GM23338 (cell line): ENCODE measurements around the gene GABARAP. TPM values are rescaled to one million over a fixed set of nuclear protein-coding genes. Genes with fewer than 3 reads are reported as not detected.

Experiments
- ATAC-seq: fragments of 200-7000 bp; cut with Tn5 transposase; 3 replicates; pipeline ENCODE4 v1.9.1; 2020
- DNase-seq: peaks from one replicate; pipeline ENCODE4 v3.0.0-alpha.2; 2015; ENCODE audit warnings: low spot score
- H2AFZ ChIP-seq: fragments of 200-600 bp; sonication (generic); 2 replicates; pipeline ENCODE4 v1.8.0; 2016; ENCODE audit warnings: antibody characterized with exemption, mild to moderate bottlenecking, moderate library complexity
- H3F3A ChIP-seq: fragments of 200-600 bp; sonication (generic); replicated peaks from 2 replicates; pipeline ENCODE4 v1.8.0; 2017; ENCODE audit warnings: antibody characterized with exemption, mixed run types, low read depth
- H3K27ac ChIP-seq: fragments of 200-600 bp; sonication (generic); 2 replicates; pipeline ENCODE4 v1.6.1; 2016; ENCODE audit warnings: low read depth
- H3K27me3 ChIP-seq: fragments of 200-600 bp; sonication (generic); 2 replicates; pipeline ENCODE4 v1.8.0; 2016; ENCODE audit warnings: mild to moderate bottlenecking, mixed run types, moderate library complexity; ENCODE audit not compliant: insufficient read depth
- H3K36me3 ChIP-seq: fragments of 200-600 bp; sonication (generic); 2 replicates; pipeline ENCODE4 v1.8.0; 2016; ENCODE audit warnings: mild to moderate bottlenecking; ENCODE audit not compliant: insufficient read depth
- H3K4me1 ChIP-seq: fragments of 200-600 bp; sonication (generic); 2 replicates; pipeline ENCODE4 v1.8.0; 2016; ENCODE audit warnings: mild to moderate bottlenecking, moderate library complexity; ENCODE audit not compliant: insufficient read depth
- H3K4me2 ChIP-seq: fragments of 200-600 bp; sonication (generic); 2 replicates; pipeline ENCODE4 v1.7.1; 2017; ENCODE audit warnings: mixed run types
- H3K4me3 ChIP-seq: fragments of 200-600 bp; sonication (generic); 2 replicates; pipeline ENCODE4 v1.6.1; 2016; ENCODE audit warnings: mixed run types
- H3K79me2 ChIP-seq: fragments of 200-600 bp; sonication (generic); replicated peaks from 2 replicates; pipeline ENCODE4 v1.8.0; 2017; ENCODE audit warnings: mild to moderate bottlenecking; ENCODE audit not compliant: insufficient read depth
- H3K9me2 ChIP-seq: fragments of 200-600 bp; sonication (generic); 2 replicates; pipeline ENCODE4 v1.8.0; 2017; ENCODE audit not compliant: insufficient read depth
- H4K20me1 ChIP-seq: fragments of 200-600 bp; sonication (generic); replicated peaks from 2 replicates; pipeline ENCODE4 v1.8.0; 2017; ENCODE audit warnings: mild to moderate bottlenecking; ENCODE audit not compliant: insufficient read depth
- H3K27ac Mint-ChIP-seq: 2 replicates; pipeline ENCODE4 v1.8.0; 2020; ENCODE audit warnings: inconsistent platforms, mild to moderate bottlenecking, moderate library complexity, mixed read lengths
- H3K27me3 Mint-ChIP-seq: 3 replicates; pipeline ENCODE4 v1.8.0; 2022; ENCODE audit warnings: low read depth, mild to moderate bottlenecking, moderate library complexity, mixed read lengths, inconsistent platforms; ENCODE audit not compliant: insufficient read depth, poor library complexity
- H3K36me3 Mint-ChIP-seq: 3 replicates; pipeline ENCODE4 v1.8.0; 2021; ENCODE audit warnings: low read depth, mild to moderate bottlenecking, inconsistent platforms, moderate library complexity, mixed read lengths
- H3K4me1 Mint-ChIP-seq: 3 replicates; pipeline ENCODE4 v1.8.0; 2020; ENCODE audit warnings: mild to moderate bottlenecking, inconsistent platforms, mixed read lengths
- H3K4me3 Mint-ChIP-seq: 3 replicates; pipeline ENCODE4 v1.8.0; 2021; ENCODE audit warnings: moderate library complexity, mild to moderate bottlenecking, inconsistent platforms, mixed read lengths
- H3K9me3 Mint-ChIP-seq: 3 replicates; pipeline ENCODE4 v1.8.0; 2020; ENCODE audit warnings: moderate library complexity, mild to moderate bottlenecking, inconsistent platforms, mixed read lengths
- CREB1 ChIP-seq: fragments of 250-450 bp; sonication (Bioruptor Pico); IDR thresholded peaks from 2 replicates; pipeline ENCODE4 v1.5.0; 2020; ENCODE audit warnings: low read depth, mild to moderate bottlenecking, moderate library complexity
- CTCF ChIP-seq, 2 experiments: fragments of 200-600 bp in 1 of 2; sonication (generic) in 1 of 2; conservative IDR thresholded peaks; 2 replicates each; pipeline versions ENCODE4 v1.5.1 to v1.6.1; 2016 to 2017; ENCODE audit warnings: antibody characterized with exemption in 2 of 2, low read depth in 2 of 2, mild to moderate bottlenecking in 2 of 2, moderate library complexity in 1 of 2
- EZH2 ChIP-seq: fragments of 200-600 bp; sonication (generic); IDR thresholded peaks from one replicate; pipeline ENCODE4 v1.8.0; 2017; ENCODE audit warnings: antibody characterized with exemption, mild to moderate bottlenecking, low read depth; ENCODE audit not compliant: unreplicated experiment
- EZH2phosphoT487 ChIP-seq: fragments of 200-600 bp; sonication (generic); IDR thresholded peaks from one replicate; pipeline ENCODE4 v1.8.1; 2018; ENCODE audit warnings: antibody characterized with exemption; ENCODE audit not compliant: unreplicated experiment
- JUNB ChIP-seq: IDR thresholded peaks from one replicate; pipeline ENCODE4 v1.6.1; 2016; ENCODE audit warnings: antibody characterized with exemption; ENCODE audit not compliant: unreplicated experiment
- NANOG ChIP-seq: IDR thresholded peaks from 2 replicates; pipeline ENCODE4 v1.6.1; 2016; ENCODE audit warnings: antibody characterized with exemption, borderline replicate concordance
- POLR2AphosphoS5 ChIP-seq: IDR thresholded peaks from 2 replicates; pipeline ENCODE4 v1.6.1; 2016; ENCODE audit warnings: antibody characterized with exemption, low read depth
- STAT1 ChIP-seq: IDR thresholded peaks from one replicate; pipeline ENCODE4 v1.6.1; 2016; ENCODE audit warnings: antibody characterized with exemption; ENCODE audit not compliant: unreplicated experiment
- ZNF114 ChIP-seq: fragments of 250-450 bp; sonication (Bioruptor Pico); IDR thresholded peaks from 2 replicates; pipeline ENCODE4 v1.5.0; 2020; ENCODE audit warnings: mild to moderate bottlenecking, moderate library complexity
- ZNF331 ChIP-seq: fragments of 250-450 bp; sonication (Bioruptor Pico); IDR thresholded peaks from 2 replicates; pipeline ENCODE4 v1.5.0; 2020; ENCODE audit warnings: low read depth, mild to moderate bottlenecking, moderate library complexity
- polyA plus RNA-seq: library from polyadenylated mRNA; unstranded; fragments of >200 nt; fragmentation: Nextera tagmentation; extraction: Ambion mirVana; gene quantifications from 2 replicates; pipeline ENCODE4 v1.2.1, GENCODE V29; 2016
- total RNA-seq: library from RNA; depleted of rRNA; stranded (reverse); fragments of >200 nt; shearing (Covaris generic); gene quantifications from 2 replicates; pipeline ENCODE4 v1.2.3, GENCODE V29; 2014

The GABARAP gene
- total and polyA plus RNA-seq, 2 experiments from 2014 or later, result 128 to 520 TPM

- no peaks in the 10 kb centered on the region for H3K27me3 ChIP-seq
- peaks cover 38% of the 10 kb centered on the region for H3K4me1 Mint-ChIP-seq
- H2AFZ ChIP-seq, result no peak overlapping the region
- peaks cover 56% of the 10 kb centered on the region for H3K79me2 ChIP-seq
- peaks cover 40% of the 10 kb centered on the region for H3F3A ChIP-seq
- no peak for TF ChIP-seq ZNF114 (CRISPR knock-in tag)
- TF ChIP-seq CREB1 (CRISPR knock-in tag), result no peak; the same call in 1 of the 2 replicates
- TF ChIP-seq POLR2AphosphoS5, result peak; percentile 64
- H3K4me3 ChIP-seq, result peak overlapping the region; percentile 99
- peaks cover 17% of the 10 kb centered on the region for H3K36me3 ChIP-seq
- peaks cover 30% of the 10 kb centered on the region for H3K27me3 Mint-ChIP-seq
- H3K36me3 Mint-ChIP-seq, result peaks cover 49% of the 10 kb centered on the region
- H3K9me2 ChIP-seq, result no peaks in the 10 kb centered on the region
- H3K9me3 Mint-ChIP-seq, result peaks cover 3% of the 10 kb centered on the region
- peaks cover 17% of the 10 kb centered on the region for H4K20me1 ChIP-seq
- H3K4me2 ChIP-seq, result peak overlapping the region; percentile 82
- peak overlapping the region; percentile 87 for H3K4me3 Mint-ChIP-seq
- DNase-seq (peak; percentile 91), ATAC-seq (peak; percentile 21)
- H3K27ac Mint-ChIP-seq, result peak overlapping the region; percentile 98
- peak overlapping the region; percentile 88 for H3K27ac ChIP-seq
- peaks cover 20% of the 10 kb centered on the region for H3K4me1 ChIP-seq
These were observed 4.4 kb downstream of the GABARAP start for GRCh38 chr17:7237761-7238419.

GRCh38 chr17:7237266-7237760, 4.9 kb downstream of the GABARAP start:
- peak overlapping the region; percentile 87 for H3K4me3 Mint-ChIP-seq
- H3K4me2 ChIP-seq, result peak overlapping the region; percentile 82
- peaks cover 17% of the 10 kb centered on the region for H3K36me3 ChIP-seq
- H3K27ac Mint-ChIP-seq, result peak overlapping the region; percentile 45
- H3K27me3 Mint-ChIP-seq, result peaks cover 27% of the 10 kb centered on the region
- peak overlapping the region; percentile 88 for H3K27ac ChIP-seq
- peaks cover 3% of the 10 kb centered on the region for H3K9me3 Mint-ChIP-seq
- no peak for ATAC-seq
- peaks cover 41% of the 10 kb centered on the region for H3K4me1 Mint-ChIP-seq
- H3K36me3 Mint-ChIP-seq, result peaks cover 50% of the 10 kb centered on the region
- H3F3A ChIP-seq, result peaks cover 40% of the 10 kb centered on the region
- peaks cover 62% of the 10 kb centered on the region for H3K79me2 ChIP-seq
- peaks cover 25% of the 10 kb centered on the region for H3K4me1 ChIP-seq
- no peaks in the 10 kb centered on the region for H3K9me2 ChIP-seq
- no peak overlapping the region for H2AFZ ChIP-seq
- no peak for DNase-seq
- peak overlapping the region; percentile 99 for H3K4me3 ChIP-seq
- no peaks in the 10 kb centered on the region for H3K27me3 ChIP-seq
- TF ChIP-seq JUNB (no peak), POLR2AphosphoS5 (no peak), ZNF331 (CRISPR knock-in tag) (no peak), EZH2 (no peak), CREB1 (CRISPR knock-in tag) (no peak), CTCF (conservative IDR thresholded peaks at IDR 0.05; ENCODE audit: low read depth in 2 of 2) (no peak), STAT1 (no peak), NANOG (no peak), EZH2phosphoT487 (no peak)
- H4K20me1 ChIP-seq, result peaks cover 21% of the 10 kb centered on the region
